ENCODE measurements around the gene GABARAPL1.

Gene GABARAPL1

DNA sequence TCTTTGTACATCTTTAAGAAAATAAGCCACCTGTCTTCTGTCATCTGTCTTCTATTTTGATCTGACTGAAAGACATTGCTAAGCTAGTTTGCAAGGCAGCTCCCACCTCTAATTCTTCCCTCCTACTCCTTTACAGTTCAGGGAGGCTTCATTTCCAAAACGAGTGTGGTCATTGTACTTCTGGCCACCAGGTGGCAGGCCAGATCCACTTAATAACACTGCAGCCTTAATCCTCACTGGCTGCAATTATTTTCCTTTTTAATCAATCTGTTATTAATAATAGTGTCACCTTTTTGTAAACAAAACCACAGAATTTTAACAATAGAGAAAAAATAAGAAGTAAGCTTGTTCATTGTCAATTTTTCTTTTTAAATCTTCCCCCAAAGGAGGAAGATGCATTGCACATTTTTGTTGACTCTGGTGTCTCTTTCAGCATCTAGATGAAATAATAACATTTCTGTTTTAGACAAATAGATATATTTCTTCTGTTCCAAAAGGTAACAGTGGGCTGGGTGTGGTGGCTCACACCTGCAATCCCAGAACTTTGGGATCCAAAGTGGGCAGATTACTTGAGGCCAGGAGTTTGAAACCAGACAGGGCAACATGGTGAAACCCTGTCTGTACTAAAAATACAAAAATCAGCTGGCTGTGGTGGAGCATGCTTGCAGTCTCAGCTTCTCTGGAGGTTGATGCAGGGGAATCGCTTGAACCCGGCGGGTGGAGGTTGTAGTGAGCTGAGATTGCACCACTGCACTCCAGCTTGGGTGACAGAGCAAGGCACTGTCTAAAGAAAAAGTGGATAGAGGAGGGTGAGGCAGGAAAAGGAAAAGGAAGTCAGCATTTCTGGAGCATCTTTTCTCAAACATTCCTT, 23.3 kb downstream of the GABARAPL1 start:
- peak; percentile 24 for DNase-seq

DNA sequence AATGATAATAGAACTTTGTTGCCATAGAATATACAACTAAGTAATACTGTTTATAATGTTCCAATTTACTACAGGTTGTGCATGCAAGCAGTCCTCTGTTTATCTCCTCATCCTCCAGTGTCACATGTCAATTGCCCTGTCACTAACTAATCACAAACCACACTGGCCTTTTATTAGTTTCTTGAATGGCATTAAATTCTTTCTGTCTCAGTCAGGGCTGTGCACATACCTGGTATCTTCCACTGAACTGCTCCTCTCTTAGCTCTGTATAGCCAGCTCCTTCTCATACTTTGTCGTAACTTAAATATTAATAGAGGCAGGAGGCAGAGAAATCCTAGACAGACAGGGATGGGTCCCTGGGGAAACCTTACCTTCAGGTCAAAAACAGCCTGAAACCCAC, 24.0 kb downstream of the GABARAPL1 start:
- no peak for DNase-seq

DNA sequence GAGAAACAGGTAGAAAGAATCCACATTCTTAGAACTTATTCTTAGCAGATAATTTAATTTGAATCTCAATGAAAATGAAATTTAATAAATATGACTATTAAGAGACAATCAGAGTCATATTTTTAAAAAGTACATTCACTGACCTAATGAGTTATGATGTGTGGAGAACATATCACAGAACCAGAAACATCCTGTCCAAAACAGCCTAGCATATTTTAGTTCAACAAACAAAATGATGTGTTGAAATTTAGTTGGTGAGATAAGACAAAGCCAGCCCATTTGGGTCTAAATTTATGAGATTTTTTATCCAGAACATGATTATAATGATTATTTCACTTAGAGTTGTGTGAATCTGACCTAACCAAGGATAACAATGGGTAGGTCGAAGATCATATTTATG, 25.8 kb downstream of the GABARAPL1 start:
- DNase-seq, result no peak

- no peak for DNase-seq
Measured at GRCh38 chr12:10241290-10241689, 28.6 kb downstream of the GABARAPL1 start.

GRCh38 chr12:10241727-10242126, 29.1 kb downstream of the GABARAPL1 start:
- no peak for DNase-seq

- DNase-seq, result no peak
Measured at GRCh38 chr12:10242539-10242938, 29.9 kb downstream of the GABARAPL1 start.

DNA sequence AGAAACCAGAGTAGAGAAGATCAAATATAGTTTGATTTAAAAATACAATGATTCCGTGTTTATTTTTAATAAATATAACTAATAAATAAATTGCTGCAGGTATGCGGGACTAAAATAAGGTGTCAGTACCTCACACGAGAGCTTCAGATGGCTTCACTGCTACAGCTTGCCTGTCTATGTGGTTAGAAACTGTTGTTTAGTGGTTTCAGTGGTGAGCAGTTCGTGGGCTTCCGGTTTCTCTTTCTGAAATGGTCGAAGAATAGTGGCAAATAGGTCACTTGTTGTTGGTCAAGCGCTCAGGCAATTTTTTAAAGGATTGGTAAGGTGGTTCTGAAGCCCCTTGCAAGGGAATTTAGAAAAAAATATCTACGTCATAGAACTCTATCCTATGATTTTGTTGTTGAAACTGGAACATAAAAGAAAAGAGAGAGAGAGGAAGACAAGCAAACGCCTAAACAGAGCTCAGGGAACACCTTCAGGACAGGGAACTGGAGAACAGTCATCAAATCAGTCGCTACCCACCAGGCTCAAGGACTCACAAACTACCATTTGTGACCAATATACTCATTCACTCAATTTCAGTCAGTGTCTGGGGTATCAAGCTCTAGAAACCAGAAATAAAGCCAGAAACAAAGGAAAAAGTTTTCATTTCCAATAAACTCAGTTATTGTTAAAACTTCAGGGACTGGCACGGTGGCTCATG, 31.3 kb downstream of the GABARAPL1 start:
- no peak for DNase-seq

- no peak for DNase-seq
Measured at GRCh38 chr12:10247436-10248058, 34.9 kb downstream of the GABARAPL1 start.

DNA sequence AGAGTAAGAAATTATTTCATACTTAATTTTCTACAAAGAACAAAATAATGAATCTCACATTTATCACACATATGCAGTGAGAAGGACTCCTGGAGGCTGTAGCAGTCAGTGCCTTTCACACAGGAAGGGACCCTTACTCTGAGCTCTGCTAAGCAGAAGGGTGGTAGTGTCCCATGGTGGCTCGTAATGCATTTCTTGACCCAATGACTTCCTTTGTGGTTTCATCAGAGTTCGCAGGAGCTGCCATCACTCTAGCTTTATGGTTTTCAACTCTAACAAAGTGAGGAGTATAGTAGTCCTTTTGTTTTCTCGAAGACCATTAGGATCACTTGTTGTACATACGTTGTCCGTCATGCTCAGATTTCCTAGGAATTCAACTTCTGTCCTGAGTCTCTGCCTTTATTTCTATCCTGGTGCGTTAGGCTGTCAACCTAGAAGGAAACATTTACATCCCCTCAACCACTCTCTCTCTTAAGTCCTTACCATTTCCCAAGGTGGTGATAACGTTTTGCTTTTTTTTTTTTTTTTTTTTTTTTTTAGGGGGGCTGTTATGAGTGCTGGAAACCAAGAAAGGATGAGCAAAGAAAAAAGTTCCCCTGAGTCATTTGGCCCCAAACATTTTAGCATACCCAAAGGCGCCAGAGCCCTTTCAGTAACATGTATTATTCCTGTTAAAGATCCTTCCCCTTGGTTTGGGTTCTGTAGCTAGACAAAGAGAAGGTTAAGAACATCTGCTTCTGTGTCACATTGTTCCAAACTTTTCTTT, 37.2 kb downstream of the GABARAPL1 start:
- DNase-seq, result no peak

DNA sequence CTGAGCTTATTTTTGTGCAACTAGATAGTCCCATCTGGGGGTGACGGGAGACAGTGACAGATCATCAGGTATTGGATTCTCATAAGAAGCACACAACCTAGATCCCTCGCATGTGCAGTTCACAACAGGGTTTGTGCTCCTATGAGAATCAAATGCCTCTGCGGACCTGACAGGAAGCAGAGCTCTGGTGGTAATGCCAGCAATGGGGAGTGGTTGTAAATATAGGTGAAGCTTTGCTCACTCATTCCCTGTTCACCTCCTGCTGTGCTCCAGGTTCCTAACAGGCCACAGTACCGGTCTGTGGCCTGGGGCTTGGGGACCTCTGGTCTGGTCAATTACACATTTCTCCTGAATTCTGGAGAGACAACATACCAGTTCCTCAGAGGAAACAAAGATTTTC, 39.0 kb downstream of the GABARAPL1 start:
- DNase-seq, result no peak

- DNase-seq, result no peak
Measured at GRCh38 chr12:10252201-10252600, 39.5 kb downstream of the GABARAPL1 start.

DNA sequence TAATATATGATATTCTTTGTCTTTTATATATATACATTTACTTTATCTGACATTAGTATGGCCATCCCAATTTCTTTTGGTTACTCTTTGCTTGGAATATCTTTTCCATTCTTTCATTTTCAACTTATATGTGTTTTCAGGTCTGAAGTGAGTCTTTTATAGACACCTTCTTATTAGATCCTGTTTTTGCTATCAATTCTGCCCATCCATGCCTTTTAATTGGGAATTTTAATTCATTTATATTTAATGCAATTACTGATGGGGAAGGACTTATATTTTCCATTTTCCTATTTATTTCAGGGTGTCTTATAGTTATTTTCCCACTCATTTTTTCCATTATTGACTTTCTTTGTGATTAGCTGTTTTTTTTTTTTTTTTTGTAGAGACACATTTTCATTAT, 43.4 kb downstream of the GABARAPL1 start:
- DNase-seq, result no peak

DNA sequence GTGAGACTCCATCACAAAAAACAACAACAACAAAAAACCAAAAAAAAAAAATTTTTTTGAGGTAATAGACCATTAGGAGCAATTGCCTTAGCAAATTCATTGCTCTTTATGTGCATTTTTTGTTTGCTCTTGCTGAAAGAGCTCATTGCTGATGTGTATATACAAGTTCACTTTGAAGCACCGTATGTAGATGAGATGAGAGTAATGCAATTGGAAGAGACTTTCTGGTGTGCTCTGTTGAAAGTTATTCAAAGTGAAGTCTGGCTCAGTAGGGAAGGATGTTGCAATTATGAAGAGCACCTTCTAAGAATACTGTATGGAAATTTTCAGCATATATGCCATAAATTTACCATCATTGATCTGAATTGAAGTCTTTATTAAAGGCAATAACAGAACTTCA, 48.2 kb downstream of the GABARAPL1 start:
- DNase-seq, result no peak

DNA sequence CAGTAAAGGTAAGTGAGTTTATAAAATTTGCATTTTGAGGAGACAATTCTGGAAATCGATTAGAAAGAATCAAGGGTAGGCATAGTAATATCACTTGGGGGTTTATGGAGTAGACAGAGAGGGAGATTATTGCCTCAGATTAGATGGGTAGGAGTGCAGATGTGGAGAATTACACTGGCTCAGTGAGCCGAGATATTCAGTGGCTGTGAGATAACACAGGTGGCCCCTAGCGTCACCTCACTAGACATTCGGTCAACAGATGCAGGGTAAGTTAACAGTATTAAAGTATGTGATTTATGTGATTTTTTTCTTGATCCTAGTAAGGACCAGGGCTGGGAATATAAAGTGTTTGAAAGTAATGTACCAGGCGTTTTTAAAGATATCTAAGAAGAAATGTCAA, 55.4 kb downstream of the GABARAPL1 start:
- no peak for DNase-seq

DNA sequence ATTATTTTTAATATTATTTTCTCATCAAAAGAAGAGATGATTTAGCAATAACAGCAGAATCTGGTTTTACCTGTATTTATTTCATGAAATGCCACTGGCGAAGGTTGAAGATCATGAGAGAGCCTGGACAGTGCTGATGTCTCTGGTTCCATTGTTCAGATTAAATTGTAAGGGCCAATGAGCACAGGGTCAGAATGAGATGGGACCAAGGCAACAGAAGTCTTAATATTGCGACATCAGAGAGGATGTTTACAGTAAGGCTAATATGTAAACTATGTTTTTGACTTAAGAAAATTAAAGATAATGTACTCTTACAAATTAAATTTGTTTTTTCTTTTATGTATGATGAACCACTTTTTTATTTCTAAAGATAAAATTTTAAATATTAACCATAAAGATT, 59.8 kb downstream of the GABARAPL1 start:
- no peak for DNase-seq

All from T-helper 9 cell (primary cell).